Measurements from ENCODE around the gene ZDHHC17.

- TF ChIP-seq CTCF (IDR thresholded peaks at IDR 0.05) = no peak
- no peak for TF ChIP-seq POLR2A (IDR thresholded peaks at IDR 0.05)
Measured at GRCh38 chr12:76876696-76877229, 112.8 kb downstream of the ZDHHC17 start.

All from sigmoid colon (tissue), 3 donors.